ENCODE results near the gene MED15.

MED15 gene

DNA sequence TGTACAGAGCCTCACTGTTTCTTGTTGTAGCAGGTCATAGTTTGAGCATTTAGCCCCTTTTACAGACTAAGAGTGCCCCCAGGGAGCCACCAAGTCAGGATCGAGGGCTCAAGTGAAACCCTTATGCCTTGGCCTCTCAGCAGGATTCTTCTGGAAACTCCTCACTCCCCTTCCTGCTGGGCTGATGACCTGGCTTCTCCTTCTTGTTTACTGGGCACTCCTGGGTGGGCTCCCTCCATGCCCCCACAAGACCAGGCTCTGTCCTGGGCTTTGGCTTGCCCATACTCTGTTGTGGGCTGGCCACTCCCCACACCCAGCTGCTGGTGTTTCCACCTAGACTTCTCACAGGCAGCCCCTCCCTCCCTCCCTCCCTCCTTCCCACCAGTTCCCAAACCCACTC, 69.6 kb downstream of the MED15 start:
- H3K9ac ChIP-seq (ENCODE audit: low read depth, low read length), result no peak overlapping the region
- no peaks in the 10 kb centered on the region for H3K4me1 ChIP-seq (ENCODE audit: insufficient read depth, low read length)
- no peak overlapping the region for H3K27ac ChIP-seq (ENCODE audit: low read depth, low read length)
- H3K4me3 ChIP-seq (ENCODE audit: low read length), result no peak overlapping the region
- no peaks in the 10 kb centered on the region for H3K9me3 ChIP-seq (ENCODE audit: insufficient read depth, low read depth, low read length)
- H3K27me3 ChIP-seq (ENCODE audit: insufficient read depth, low read length), result no peaks in the 10 kb centered on the region
- peaks cover 72% of the 10 kb centered on the region for H3K36me3 ChIP-seq (ENCODE audit: insufficient read depth, low read length)
- 90% methylated on average over 1 of the region's 1 CpG for WGBS

DNA sequence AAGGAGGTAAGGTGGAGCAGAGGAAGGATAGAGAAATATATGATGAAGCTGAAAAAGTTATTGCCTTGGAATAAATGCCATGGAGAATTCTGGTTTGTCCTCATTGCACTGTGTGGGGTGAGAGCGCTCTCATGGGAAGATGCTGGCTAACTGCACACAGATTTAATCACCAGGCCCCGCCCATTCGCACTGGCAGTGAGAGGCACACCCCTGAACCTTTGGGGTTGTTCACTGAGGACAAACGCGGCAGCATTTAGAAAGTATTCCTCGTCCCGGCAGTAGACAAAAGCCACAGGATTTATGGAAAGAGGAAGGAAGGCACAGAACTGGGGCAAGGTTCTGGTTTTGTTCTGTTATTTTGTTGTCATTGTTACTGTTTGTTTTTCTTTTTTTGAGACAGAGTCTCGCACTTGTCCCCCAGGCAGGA, 70.2 kb downstream of the MED15 start:
- H3K9ac ChIP-seq (ENCODE audit: low read depth, low read length), result no peak overlapping the region
- 95% methylated on average over 8 of the region's 8 CpGs for WGBS
- H3K4me3 ChIP-seq (ENCODE audit: low read length), result no peak overlapping the region
- H3K27ac ChIP-seq (ENCODE audit: low read depth, low read length), result no peak overlapping the region
- H3K27me3 ChIP-seq (ENCODE audit: insufficient read depth, low read length), result no peaks in the 10 kb centered on the region
- no peaks in the 10 kb centered on the region for H3K9me3 ChIP-seq (ENCODE audit: insufficient read depth, low read depth, low read length)
- H3K4me1 ChIP-seq (ENCODE audit: insufficient read depth, low read length), result no peaks in the 10 kb centered on the region
- peaks cover 67% of the 10 kb centered on the region for H3K36me3 ChIP-seq (ENCODE audit: insufficient read depth, low read length)

DNA sequence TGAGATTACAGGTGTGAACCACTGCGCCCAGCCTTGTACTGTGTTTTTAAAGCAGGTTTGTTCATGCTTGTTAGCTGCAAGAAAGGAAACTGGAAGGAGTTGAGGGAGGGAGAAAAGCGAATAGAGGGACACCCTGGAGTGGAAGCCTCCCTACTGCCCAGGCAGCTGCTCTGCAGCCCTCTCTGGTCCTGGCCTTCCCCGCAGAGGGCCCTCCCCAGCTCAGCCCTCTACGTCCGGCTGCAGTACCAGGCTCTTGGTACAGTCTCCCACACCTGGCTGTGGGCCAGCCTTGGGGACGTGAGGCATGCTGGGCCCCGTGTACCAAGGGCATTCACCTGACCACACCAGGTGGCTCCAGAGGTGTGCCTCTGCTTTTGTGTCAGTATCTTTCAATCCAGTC, 70.8 kb downstream of the MED15 start:
- WGBS, result 90% methylated on average over 7 of the region's 7 CpGs
- Histone ChIP-seq H3K4me3 (ENCODE audit: low read length) (no peak overlapping the region), H3K27ac (ENCODE audit: low read depth, low read length) (no peak overlapping the region), H3K9ac (ENCODE audit: low read depth, low read length) (no peak overlapping the region; the same call in 1 of the 2 replicates), H3K9me3 (ENCODE audit: insufficient read depth, low read depth, low read length) (no peaks in the 10 kb centered on the region), H3K27me3 (ENCODE audit: insufficient read depth, low read length) (no peaks in the 10 kb centered on the region), H3K4me1 (ENCODE audit: insufficient read depth, low read length) (no peaks in the 10 kb centered on the region), H3K36me3 (ENCODE audit: insufficient read depth, low read length) (peaks cover 65% of the 10 kb centered on the region)

DNA sequence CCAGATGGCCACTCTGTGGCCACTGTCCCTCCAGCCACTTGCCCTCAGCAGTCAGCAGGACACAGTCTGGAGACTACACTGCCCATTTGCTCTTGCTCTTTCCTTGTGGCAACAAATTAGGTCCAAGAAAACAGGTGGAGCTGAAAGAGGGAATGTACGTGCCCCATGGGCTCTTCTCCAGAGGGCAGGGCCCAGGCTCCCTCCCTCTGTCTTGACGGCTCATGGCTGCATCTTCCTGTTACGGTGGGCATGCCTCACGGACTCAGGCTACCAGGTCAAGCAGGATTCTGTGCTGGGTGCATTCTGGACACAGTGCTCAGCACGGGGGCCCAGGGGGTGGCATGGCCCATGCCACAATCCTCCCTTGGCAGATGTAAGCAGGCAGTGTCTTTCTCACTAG, 71.3 kb downstream of the MED15 start:
- 96% methylated on average over 5 of the region's 5 CpGs for WGBS
- Histone ChIP-seq H3K36me3 (ENCODE audit: insufficient read depth, low read length) (peaks cover 65% of the 10 kb centered on the region), H3K27ac (ENCODE audit: low read depth, low read length) (no peak overlapping the region), H3K4me3 (ENCODE audit: low read length) (no peak overlapping the region), H3K4me1 (ENCODE audit: insufficient read depth, low read length) (no peaks in the 10 kb centered on the region), H3K9ac (ENCODE audit: low read depth, low read length) (no peak overlapping the region; the same call in 1 of the 2 replicates), H3K9me3 (ENCODE audit: insufficient read depth, low read depth, low read length) (no peaks in the 10 kb centered on the region), H3K27me3 (ENCODE audit: insufficient read depth, low read length) (no peaks in the 10 kb centered on the region)

DNA sequence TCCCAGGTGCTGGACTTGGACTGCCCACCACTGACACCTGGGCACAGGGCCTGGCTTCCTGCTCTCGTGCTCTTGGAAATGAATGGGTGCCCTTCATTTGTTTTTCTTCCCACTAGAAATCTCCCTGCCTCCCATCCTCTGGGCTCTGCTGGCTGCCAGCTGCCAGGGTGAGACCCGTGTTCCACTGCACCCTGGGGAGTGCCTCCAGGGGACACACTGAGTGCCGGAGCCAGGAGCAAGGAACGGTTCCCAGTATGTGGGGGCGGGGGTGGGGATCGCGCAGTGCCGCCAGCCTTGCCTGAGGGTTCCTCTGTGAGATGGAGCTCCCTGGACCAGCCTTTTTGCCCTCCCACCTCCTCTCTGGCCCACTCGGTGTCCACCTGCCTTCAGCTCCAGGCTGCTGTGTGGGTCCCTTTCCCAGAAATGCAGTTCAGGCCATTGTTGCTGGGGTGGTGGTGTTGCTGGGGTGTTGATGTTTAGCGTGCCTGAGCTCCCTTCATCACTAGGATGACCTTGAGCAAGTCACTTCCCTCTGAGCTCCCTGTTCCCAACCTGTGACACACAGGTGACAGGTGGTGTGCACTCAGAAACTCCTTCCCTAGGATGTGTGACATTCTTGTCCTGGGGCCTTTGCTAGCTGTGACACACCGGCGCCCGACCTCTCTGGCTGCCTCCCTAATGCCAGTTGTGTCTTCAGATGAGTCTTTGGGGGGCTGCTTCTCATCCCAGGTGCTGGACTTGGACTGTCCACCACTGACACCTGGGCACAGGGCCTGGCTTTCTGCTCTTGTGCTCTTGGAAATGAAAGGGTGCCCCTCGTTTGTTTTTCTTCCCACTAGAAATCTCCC, 72.1 kb downstream of the MED15 start:
- Histone ChIP-seq H3K9ac (ENCODE audit: low read depth, low read length) (no peak overlapping the region), H3K27me3 (ENCODE audit: insufficient read depth, low read length) (no peaks in the 10 kb centered on the region), H3K4me1 (ENCODE audit: insufficient read depth, low read length) (no peaks in the 10 kb centered on the region), H3K4me3 (ENCODE audit: low read length) (no peak overlapping the region), H3K36me3 (ENCODE audit: insufficient read depth, low read length) (peaks cover 65% of the 10 kb centered on the region), H3K27ac (ENCODE audit: low read depth, low read length) (no peak overlapping the region), H3K9me3 (ENCODE audit: insufficient read depth, low read depth, low read length) (no peaks in the 10 kb centered on the region)
- 94% methylated on average over 14 of the region's 14 CpGs for WGBS

DNA sequence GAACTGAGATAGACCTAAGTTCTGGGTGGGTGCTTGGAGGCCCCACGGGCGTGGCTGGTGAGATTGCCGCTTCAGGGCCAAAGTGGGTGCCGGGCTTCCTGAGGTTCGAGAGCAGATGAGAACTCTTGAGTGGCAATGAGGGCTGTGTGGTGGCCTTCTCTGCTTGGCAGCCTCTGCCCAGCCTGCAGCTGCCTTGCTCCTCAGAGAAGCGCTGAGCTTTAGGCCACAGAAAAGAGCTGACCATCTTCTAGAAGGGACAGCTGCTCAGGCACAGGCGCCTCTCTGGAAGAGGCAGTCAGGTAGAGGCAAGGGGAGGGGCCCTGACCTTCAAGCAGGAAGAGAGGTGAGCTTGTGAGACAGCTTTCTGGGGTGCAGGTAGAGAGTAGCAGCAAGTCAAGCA, 72.8 kb downstream of the MED15 start:
- 96% methylated on average over 7 of the region's 7 CpGs for WGBS
- Histone ChIP-seq H3K4me1 (ENCODE audit: insufficient read depth, low read length) (no peaks in the 10 kb centered on the region), H3K9ac (ENCODE audit: low read depth, low read length) (no peak overlapping the region), H3K9me3 (ENCODE audit: insufficient read depth, low read depth, low read length) (no peaks in the 10 kb centered on the region), H3K4me3 (ENCODE audit: low read length) (no peak overlapping the region), H3K27me3 (ENCODE audit: insufficient read depth, low read length) (no peaks in the 10 kb centered on the region), H3K27ac (ENCODE audit: low read depth, low read length) (no peak overlapping the region), H3K36me3 (ENCODE audit: insufficient read depth, low read length) (peaks cover 65% of the 10 kb centered on the region)

DNA sequence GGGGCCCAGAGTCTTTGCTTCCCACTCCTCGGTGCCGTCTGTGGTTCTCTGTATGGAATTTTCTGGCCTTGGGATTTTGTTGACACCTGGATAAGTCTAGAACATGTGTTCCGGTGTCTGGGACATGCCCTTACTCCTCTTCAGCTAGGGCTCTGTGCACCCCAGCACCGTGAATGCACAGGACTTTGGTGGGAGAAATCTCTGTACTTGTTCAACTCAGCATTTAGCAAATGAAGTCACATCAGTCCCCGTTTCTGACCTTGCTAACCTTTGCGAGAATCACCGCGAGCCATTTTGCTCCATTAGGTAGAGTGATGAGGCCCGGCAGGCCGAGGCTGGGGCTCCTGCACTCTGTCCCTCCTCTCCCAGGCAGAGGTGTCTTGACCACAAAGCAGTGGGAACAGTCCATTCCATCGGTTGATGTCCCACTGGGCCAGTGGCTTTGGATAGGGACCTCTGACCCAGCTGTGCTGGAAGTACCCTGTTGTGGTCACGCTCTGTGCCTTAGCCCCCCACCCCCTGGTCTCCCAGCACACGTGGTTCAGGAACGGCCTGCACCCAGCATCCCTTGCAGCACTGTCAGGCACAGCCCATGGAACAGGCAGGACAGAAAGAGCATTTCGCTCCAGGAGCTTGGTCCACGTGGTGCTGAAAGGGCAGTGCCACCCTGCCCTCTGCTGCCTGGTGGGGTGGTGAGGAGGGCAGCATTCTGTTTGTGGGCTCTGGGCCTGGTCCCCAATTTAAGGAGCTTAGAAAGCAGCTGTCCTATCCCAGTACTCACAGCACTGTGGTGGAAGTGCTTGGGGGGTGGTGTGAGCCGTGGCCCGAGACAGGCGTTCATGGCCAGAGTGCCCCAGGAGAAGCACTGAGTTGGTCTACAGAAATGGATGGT, 73.4 kb downstream of the MED15 start:
- no peaks in the 10 kb centered on the region for H3K27me3 ChIP-seq (ENCODE audit: insufficient read depth, low read length)
- WGBS, result 92% methylated on average over 19 of the region's 19 CpGs
- no peak overlapping the region for H3K9ac ChIP-seq (ENCODE audit: low read depth, low read length)
- no peaks in the 10 kb centered on the region for H3K4me1 ChIP-seq (ENCODE audit: insufficient read depth, low read length)
- no peak overlapping the region for H3K4me3 ChIP-seq (ENCODE audit: low read length)
- H3K9me3 ChIP-seq (ENCODE audit: insufficient read depth, low read depth, low read length), result no peaks in the 10 kb centered on the region
- H3K27ac ChIP-seq (ENCODE audit: low read depth, low read length), result no peak overlapping the region
- H3K36me3 ChIP-seq (ENCODE audit: insufficient read depth, low read length), result peaks cover 66% of the 10 kb centered on the region

DNA sequence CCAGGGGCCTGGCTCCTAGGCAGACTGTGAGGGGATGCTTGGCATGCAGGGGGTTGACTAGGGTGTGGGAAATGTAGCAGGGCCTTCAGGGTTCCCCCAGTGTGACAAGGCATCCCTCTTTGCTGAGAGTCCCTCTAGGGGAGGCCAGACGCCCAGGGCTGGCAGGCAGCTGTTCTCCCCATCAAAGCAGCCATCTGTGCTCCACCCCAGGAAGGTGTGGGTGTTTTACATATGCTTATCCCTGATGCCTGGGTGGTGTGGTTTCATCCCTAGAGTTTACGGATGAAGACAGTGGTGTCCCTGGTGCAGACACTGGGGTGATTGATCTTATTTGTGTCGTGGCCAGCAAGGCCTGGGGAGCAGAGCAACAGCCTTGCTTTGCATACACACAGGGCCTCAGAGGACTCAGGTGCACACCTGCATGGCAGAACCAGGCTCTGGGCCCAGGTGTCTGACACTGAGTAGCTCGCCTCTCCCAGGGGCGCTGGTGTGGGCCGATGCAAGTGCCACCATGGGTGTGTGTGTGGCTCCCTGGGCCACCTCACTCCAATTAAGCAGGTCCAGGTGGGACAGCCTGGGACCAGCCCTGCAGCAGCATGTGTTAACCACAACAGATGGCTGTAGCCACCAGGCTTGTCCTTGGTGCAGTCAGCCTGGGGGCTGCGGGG, 74.2 kb downstream of the MED15 start:
- Histone ChIP-seq H3K9me3 (ENCODE audit: insufficient read depth, low read depth, low read length) (no peaks in the 10 kb centered on the region), H3K4me1 (ENCODE audit: insufficient read depth, low read length) (no peaks in the 10 kb centered on the region), H3K4me3 (ENCODE audit: low read length) (no peak overlapping the region), H3K27me3 (ENCODE audit: insufficient read depth, low read length) (no peaks in the 10 kb centered on the region), H3K36me3 (ENCODE audit: insufficient read depth, low read length) (peaks cover 66% of the 10 kb centered on the region), H3K9ac (ENCODE audit: low read depth, low read length) (no peak overlapping the region; the same call in 1 of the 2 replicates), H3K27ac (ENCODE audit: low read depth, low read length) (no peak overlapping the region)
- 90% methylated on average over 7 of the region's 7 CpGs for WGBS

DNA sequence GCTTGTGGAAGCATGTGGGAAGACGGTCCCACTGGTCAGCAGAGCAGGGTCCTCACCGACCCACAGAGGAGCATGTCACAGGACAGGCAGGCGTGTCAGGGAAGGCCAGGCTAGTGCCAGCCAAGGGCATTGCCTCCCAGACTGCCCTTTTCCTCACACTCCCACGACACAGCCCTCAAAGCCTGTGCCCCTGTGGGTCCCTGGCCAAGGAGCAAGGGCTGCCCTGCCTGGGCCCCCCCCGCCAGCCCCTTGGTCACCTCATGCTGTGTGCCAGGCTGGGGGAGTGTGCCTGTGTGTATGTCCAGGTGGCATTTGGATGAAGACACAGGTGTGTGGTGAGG, 74.7 kb downstream of the MED15 start:
- H3K27ac ChIP-seq (ENCODE audit: low read depth, low read length), result no peak overlapping the region
- H3K27me3 ChIP-seq (ENCODE audit: insufficient read depth, low read length), result no peaks in the 10 kb centered on the region
- 92% methylated on average over 5 of the region's 5 CpGs for WGBS
- no peak overlapping the region; the same call in 1 of the 2 replicates for H3K9ac ChIP-seq (ENCODE audit: low read depth, low read length)
- H3K9me3 ChIP-seq (ENCODE audit: insufficient read depth, low read depth, low read length), result no peaks in the 10 kb centered on the region
- no peak overlapping the region for H3K4me3 ChIP-seq (ENCODE audit: low read length)
- peaks cover 66% of the 10 kb centered on the region for H3K36me3 ChIP-seq (ENCODE audit: insufficient read depth, low read length)
- no peaks in the 10 kb centered on the region for H3K4me1 ChIP-seq (ENCODE audit: insufficient read depth, low read length)

DNA sequence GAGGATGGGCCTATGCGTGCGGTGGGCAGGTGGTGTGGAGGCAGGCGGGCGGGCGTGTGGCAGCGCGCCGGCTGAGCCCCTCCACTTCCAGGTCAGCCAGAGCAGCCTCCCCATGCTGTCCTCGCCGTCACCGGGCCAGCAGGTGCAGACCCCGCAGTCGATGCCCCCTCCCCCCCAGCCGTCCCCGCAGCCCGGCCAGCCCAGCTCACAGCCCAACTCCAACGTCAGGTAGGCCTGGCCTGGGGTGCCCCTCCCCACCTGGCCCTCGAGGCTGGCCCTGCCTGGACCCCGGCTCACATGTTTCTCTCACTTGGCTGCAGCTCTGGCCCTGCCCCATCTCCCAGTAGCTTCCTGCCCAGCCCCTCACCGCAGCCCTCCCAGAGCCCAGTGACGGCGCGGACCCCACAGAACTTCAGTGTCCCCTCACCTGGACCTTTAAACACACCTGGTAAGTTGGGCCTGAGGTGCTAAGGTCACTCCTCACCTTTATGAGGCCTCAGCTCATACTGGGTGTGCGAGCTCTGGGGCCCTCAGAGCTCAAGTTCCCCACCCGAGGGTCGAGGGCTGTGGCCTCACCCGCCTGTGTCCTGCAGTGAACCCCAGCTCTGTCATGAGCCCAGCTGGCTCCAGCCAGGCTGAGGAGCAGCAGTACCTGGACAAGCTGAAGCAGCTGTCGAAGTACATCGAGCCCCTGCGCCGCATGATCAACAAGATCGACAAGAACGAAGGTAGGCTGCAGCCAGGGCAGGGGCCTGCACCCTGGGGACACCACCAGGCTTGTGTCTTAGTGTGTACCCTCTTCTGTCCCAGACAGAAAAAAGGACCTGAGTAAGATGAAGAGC, 75.3 kb downstream of the MED15 start:
- 96% methylated on average over 33 of the region's 33 CpGs for whole genome bisulfite sequencing

More for the DNA sequence above, 75.3 kb downstream of the MED15 start:
- Histone ChIP-seq H3K36me3 (ENCODE audit: insufficient read depth, low read length) (peaks cover 66% of the 10 kb centered on the region), H3K4me1 (ENCODE audit: insufficient read depth, low read length) (no peaks in the 10 kb centered on the region), H3K4me3 (ENCODE audit: low read length) (no peak overlapping the region), H3K27me3 (ENCODE audit: insufficient read depth, low read length) (no peaks in the 10 kb centered on the region), H3K27ac (ENCODE audit: low read depth, low read length) (no peak overlapping the region), H3K9ac (ENCODE audit: low read depth, low read length) (no peak overlapping the region), H3K9me3 (ENCODE audit: insufficient read depth, low read depth, low read length) (no peaks in the 10 kb centered on the region)

Measured in HUES64 (cell line).